DOHH2 (cell line): ENCODE results near the gene DAZAP2.
A peak's percentile ranks its signal among the peaks of the same experiment; 100 is the strongest.
"Not testable (repeated sequence)": the region's sequence is repeated elsewhere in the genome, so short reads cannot be mapped to it uniquely, and the experiment has no call there.

ENCODE experiments used
- H3F3A ChIP-seq: fragments of 200-600 bp; sonication (generic), shearing (Covaris generic); 2 replicates; pipeline ENCODE4 v1.6.0; 2016; ENCODE audit warnings: antibody characterized with exemption, mild to moderate bottlenecking; ENCODE audit not compliant: control insufficient read depth, insufficient read depth
- H3K27ac ChIP-seq: fragments of 200-600 bp; sonication (generic); 2 replicates; pipeline ENCODE4 v1.5.1; 2014; ENCODE audit warnings: low read depth, mild to moderate bottlenecking, low read length, moderate library complexity
- H3K27me3 ChIP-seq: fragments of 200-600 bp; sonication (generic); 2 replicates; pipeline ENCODE4 v1.6.1; 2014; ENCODE audit warnings: mild to moderate bottlenecking, low read length, mixed read lengths; ENCODE audit not compliant: control insufficient read depth
- H3K36me3 ChIP-seq: fragments of 200-600 bp; sonication (generic); 2 replicates; pipeline ENCODE4 v1.6.1; 2014; ENCODE audit warnings: mild to moderate bottlenecking, low read length, moderate library complexity, mixed read lengths; ENCODE audit not compliant: control insufficient read depth
- H3K4me1 ChIP-seq: fragments of 200-600 bp; sonication (generic); 2 replicates; pipeline ENCODE4 v1.6.1; 2014; ENCODE audit warnings: mild to moderate bottlenecking, low read length, mixed read lengths; ENCODE audit not compliant: control insufficient read depth
- H3K4me2 ChIP-seq: fragments of 200-600 bp; sonication (generic); 2 replicates; pipeline ENCODE4 v1.6.0; 2014; ENCODE audit warnings: mild to moderate bottlenecking, low read length, moderate library complexity
- H3K4me3 ChIP-seq: fragments of 200-600 bp; sonication (generic); 2 replicates; pipeline ENCODE4 v1.5.1; 2014; ENCODE audit warnings: mild to moderate bottlenecking, low read length, mixed read lengths
- H3K79me2 ChIP-seq: fragments of 200-600 bp; sonication (generic); 2 replicates; pipeline ENCODE4 v1.6.1; 2014; ENCODE audit warnings: mild to moderate bottlenecking, low read length, mixed read lengths; ENCODE audit not compliant: control insufficient read depth
- H3K9me2 ChIP-seq: fragments of 200-600 bp; sonication (generic); replicated peaks from 2 replicates; pipeline ENCODE4 v1.6.1; 2014; ENCODE audit warnings: mild to moderate bottlenecking, low read length, mixed read lengths; ENCODE audit not compliant: control insufficient read depth
- H3K9me3 ChIP-seq: fragments of 200-600 bp; sonication (generic); 2 replicates; pipeline ENCODE4 v1.6.1; 2014; ENCODE audit warnings: antibody characterized with exemption, low read length, mixed read lengths; ENCODE audit not compliant: control insufficient read depth, insufficient read depth
- H4K20me1 ChIP-seq: fragments of 200-600 bp; sonication (generic); 2 replicates; pipeline ENCODE4 v1.6.0; 2014; ENCODE audit warnings: low read depth, mild to moderate bottlenecking, antibody characterized with exemption, low read length, moderate library complexity; ENCODE audit not compliant: control insufficient read depth, insufficient read depth
- EZH2phosphoT487 ChIP-seq: fragments of 200-600 bp; sonication (generic); IDR thresholded peaks from 2 replicates; pipeline ENCODE4 v1.6.1; 2017; ENCODE audit warnings: borderline replicate concordance, mild to moderate bottlenecking, antibody characterized with exemption, low read length, moderate library complexity, mixed read lengths
- TF ChIP-seq, protein P1 (sequence below): fragments of 200-600 bp; sonication (generic); IDR thresholded peaks from one replicate; pipeline ENCODE4 v1.5.1; 2014; ENCODE audit warnings: antibody characterized with exemption, mild to moderate bottlenecking, low read depth, low read length; ENCODE audit not compliant: poor library complexity, severe bottlenecking

Gene DAZAP2

DNA sequence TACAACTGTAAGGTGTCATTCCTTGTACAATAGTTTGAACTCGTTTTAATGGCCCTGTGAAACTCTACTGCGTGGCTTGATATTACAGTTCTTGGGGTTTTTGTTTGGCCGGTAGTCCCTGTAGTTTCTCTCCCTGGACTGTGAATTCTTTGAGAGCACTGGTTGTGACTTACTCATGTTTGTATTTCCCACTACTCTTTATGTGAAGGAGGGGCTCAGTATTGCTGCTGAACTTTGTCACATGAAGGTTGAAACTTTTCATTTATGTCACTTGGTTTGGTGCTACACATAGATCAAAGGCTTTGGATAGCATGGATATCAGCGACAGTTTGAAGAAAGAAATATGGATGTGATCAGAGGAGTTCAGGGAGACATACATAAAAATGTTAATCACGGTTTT is 19.3 kb upstream of the DAZAP2 start:
- Histone ChIP-seq H3K4me2 (peak overlapping the region; percentile 89), H3K4me3 (peak overlapping the region; percentile 75), H3K36me3 (no peaks in the 10 kb centered on the region), H3K9me2 (no peaks in the 10 kb centered on the region), H3K27me3 (no peaks in the 10 kb centered on the region), H3K79me2 (no peaks in the 10 kb centered on the region), H3K4me1 (peaks cover 15% of the 10 kb centered on the region), H3F3A (peaks cover 17% of the 10 kb centered on the region), H3K27ac (no peak overlapping the region), H3K9me3 (no peaks in the 10 kb centered on the region), H4K20me1 (no peaks in the 10 kb centered on the region)
- TF ChIP-seq EZH2phosphoT487: no peak

DNA sequence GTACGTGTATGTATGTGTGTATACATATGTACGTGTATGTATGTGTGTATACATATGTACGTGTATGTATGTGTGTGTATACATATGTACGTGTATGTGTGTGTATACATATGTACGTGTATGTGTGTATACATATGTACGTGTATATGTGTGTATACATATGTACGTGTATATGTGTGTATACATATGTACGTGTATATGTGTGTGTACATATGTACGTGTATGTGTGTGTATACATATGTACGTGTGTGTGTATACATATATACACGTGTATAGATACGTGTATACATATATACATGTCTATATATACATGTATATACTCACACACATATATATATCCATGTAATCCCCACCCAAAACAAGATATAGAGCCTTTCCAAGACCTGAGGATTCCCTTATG is 18.8 kb upstream of the DAZAP2 start:
- not testable (repeated sequence) for H3K9me3 ChIP-seq, H3K27ac ChIP-seq, H3K36me3 ChIP-seq, H3K4me3 ChIP-seq, H3K9me2 ChIP-seq, H4K20me1 ChIP-seq, H3K27me3 ChIP-seq, H3K79me2 ChIP-seq
- Histone ChIP-seq H3K4me1 (peaks cover 15% of the 10 kb centered on the region), H3F3A (peaks cover 17% of the 10 kb centered on the region), H3K4me2 (peak overlapping the region; percentile 89)

GRCh38 chr12:51222461-51222860 is 16.2 kb upstream of the DAZAP2 start:
- H3K4me3 ChIP-seq: no peak overlapping the region
- H3F3A ChIP-seq: peaks cover 6% of the 10 kb centered on the region
- H3K36me3 ChIP-seq: no peaks in the 10 kb centered on the region
- no peak overlapping the region for H3K4me2 ChIP-seq
- TF ChIP-seq, protein P1, sequence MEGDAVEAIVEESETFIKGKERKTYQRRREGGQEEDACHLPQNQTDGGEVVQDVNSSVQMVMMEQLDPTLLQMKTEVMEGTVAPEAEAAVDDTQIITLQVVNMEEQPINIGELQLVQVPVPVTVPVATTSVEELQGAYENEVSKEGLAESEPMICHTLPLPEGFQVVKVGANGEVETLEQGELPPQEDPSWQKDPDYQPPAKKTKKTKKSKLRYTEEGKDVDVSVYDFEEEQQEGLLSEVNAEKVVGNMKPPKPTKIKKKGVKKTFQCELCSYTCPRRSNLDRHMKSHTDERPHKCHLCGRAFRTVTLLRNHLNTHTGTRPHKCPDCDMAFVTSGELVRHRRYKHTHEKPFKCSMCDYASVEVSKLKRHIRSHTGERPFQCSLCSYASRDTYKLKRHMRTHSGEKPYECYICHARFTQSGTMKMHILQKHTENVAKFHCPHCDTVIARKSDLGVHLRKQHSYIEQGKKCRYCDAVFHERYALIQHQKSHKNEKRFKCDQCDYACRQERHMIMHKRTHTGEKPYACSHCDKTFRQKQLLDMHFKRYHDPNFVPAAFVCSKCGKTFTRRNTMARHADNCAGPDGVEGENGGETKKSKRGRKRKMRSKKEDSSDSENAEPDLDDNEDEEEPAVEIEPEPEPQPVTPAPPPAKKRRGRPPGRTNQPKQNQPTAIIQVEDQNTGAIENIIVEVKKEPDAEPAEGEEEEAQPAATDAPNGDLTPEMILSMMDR: no peak
- no peak for TF ChIP-seq EZH2phosphoT487
- no peaks in the 10 kb centered on the region for H3K9me2 ChIP-seq
- no peak overlapping the region for H3K27ac ChIP-seq
- peaks cover 15% of the 10 kb centered on the region for H3K4me1 ChIP-seq
- no peaks in the 10 kb centered on the region for H3K27me3 ChIP-seq
- H3K9me3 ChIP-seq: no peaks in the 10 kb centered on the region
- no peaks in the 10 kb centered on the region for H3K79me2 ChIP-seq
- no peaks in the 10 kb centered on the region for H4K20me1 ChIP-seq

DNA sequence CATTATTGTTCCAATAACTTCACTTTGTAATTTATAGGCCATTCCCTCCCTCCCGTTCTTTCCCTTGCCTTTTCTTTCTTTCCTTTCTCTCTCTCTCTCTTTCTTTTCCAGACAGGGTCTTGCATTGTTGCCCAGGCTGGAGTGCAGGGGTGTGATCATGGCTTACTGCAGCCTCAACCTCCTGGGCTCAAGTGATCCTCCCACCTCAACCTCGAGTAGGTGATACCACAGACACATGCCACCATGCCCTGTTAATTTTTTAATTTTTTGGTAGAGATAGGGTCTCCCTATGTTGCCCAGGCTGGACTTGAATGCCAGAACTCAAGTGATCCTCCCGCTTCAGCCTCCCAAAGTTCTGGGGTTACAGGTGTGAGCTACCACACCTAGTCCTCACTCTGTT is 14.0 kb upstream of the DAZAP2 start:
- H3K9me3 ChIP-seq: no peaks in the 10 kb centered on the region
- no peak overlapping the region for H3K4me2 ChIP-seq
- TF ChIP-seq, protein P1: no peak
- no peak for TF ChIP-seq EZH2phosphoT487
- H3K4me3 ChIP-seq: no peak overlapping the region
- H4K20me1 ChIP-seq: no peaks in the 10 kb centered on the region
- H3K79me2 ChIP-seq: no peaks in the 10 kb centered on the region
- no peaks in the 10 kb centered on the region for H3K36me3 ChIP-seq
- H3K27ac ChIP-seq: no peak overlapping the region
- H3K27me3 ChIP-seq: no peaks in the 10 kb centered on the region
- no peaks in the 10 kb centered on the region for H3F3A ChIP-seq
- peaks cover under 1% of the 10 kb centered on the region for H3K4me1 ChIP-seq
- no peaks in the 10 kb centered on the region for H3K9me2 ChIP-seq
